Keratinocyte (primary cell): Measurements from ENCODE around the gene RDH16. TPM values are rescaled to one million over a fixed set of nuclear protein-coding genes. Genes with fewer than 3 reads are reported as not detected.

Experiments used
- DNase-seq: peaks from one replicate; pipeline ENCODE4 v3.0.0-alpha.2; 2011; ENCODE audit warnings: low read depth, missing footprints, low spot score
- FAIRE-seq: peaks from 2 replicates; lab custom pipeline; 2011; peaks lifted over from hg19 to GRCh38; lab: Jason Lieb, UNC
- H2AFZ ChIP-seq: 2 replicates; pipeline ENCODE4 v1.6.0; 2012; ENCODE audit warnings: low read length, control low read depth, inconsistent platforms; ENCODE audit not compliant: control insufficient read depth
- H3K27ac ChIP-seq: 2 replicates; pipeline ENCODE4 v1.5.1; 2011; ENCODE audit warnings: low read length; ENCODE audit not compliant: control insufficient read depth, insufficient read depth
- H3K27me3 ChIP-seq: 3 replicates; pipeline ENCODE4 v1.6.0; 2011; ENCODE audit warnings: low read length; ENCODE audit not compliant: control insufficient read depth, insufficient read depth; ENCODE audit errors: extremely low read depth
- H3K36me3 ChIP-seq, 2 experiments: 2 replicates in 1 of 2; 3 replicates in 1 of 2; pipeline ENCODE4 v1.5.1; 2011; ENCODE audit warnings: low read length in 2 of 2, mild to moderate bottlenecking in 1 of 2; ENCODE audit not compliant: control insufficient read depth in 2 of 2, insufficient read depth in 2 of 2; ENCODE audit errors: extremely low read depth in 1 of 2
- H3K4me1 ChIP-seq: 3 replicates; pipeline ENCODE4 v1.5.1; 2011; ENCODE audit warnings: low read length; ENCODE audit not compliant: control insufficient read depth, insufficient read depth; ENCODE audit errors: extremely low read depth
- H3K4me2 ChIP-seq: 3 replicates; pipeline ENCODE4 v1.6.0; 2011; ENCODE audit warnings: low read depth, low read length; ENCODE audit not compliant: control insufficient read depth, insufficient read depth; ENCODE audit errors: extremely low read depth
- H3K4me3 ChIP-seq, 3 experiments: fragments of 200-600 bp in 1 of 3; sonication (generic) in 1 of 3; 2 replicates in 2 of 3; 3 replicates in 1 of 3; pipeline ENCODE4 v1.5.1; 2011 to 2016; ENCODE audit warnings: low read length in 3 of 3, mild to moderate bottlenecking in 3 of 3, control low read depth in 2 of 3, inconsistent platforms in 1 of 3, low read depth in 1 of 3, mixed read lengths in 1 of 3, mixed run types in 1 of 3, moderate library complexity in 1 of 3; ENCODE audit not compliant: control insufficient read depth in 2 of 3, insufficient read depth in 2 of 3; ENCODE audit errors: extremely low read depth in 1 of 3
- H3K79me2 ChIP-seq: 2 replicates; pipeline ENCODE4 v1.6.0; 2012; ENCODE audit warnings: low read length; ENCODE audit not compliant: control insufficient read depth, insufficient read depth
- H3K9ac ChIP-seq: 3 replicates; pipeline ENCODE4 v1.6.0; 2011; ENCODE audit warnings: low read length; ENCODE audit not compliant: control insufficient read depth, insufficient read depth; ENCODE audit errors: extremely low read depth
- H3K9me1 ChIP-seq: 3 replicates; pipeline ENCODE4 v1.6.0; 2011; ENCODE audit warnings: low read length; ENCODE audit not compliant: control insufficient read depth, insufficient read depth; ENCODE audit errors: extremely low read depth
- H3K9me3 ChIP-seq: 2 replicates; pipeline ENCODE4 v1.5.1; 2012; ENCODE audit warnings: low read depth, low read length; ENCODE audit not compliant: control insufficient read depth
- H4K20me1 ChIP-seq: 3 replicates; pipeline ENCODE4 v1.6.0; 2011; ENCODE audit warnings: low read length; ENCODE audit not compliant: control insufficient read depth, insufficient read depth; ENCODE audit errors: extremely low read depth
- EZH2 ChIP-seq: IDR thresholded peaks from one replicate; pipeline ENCODE4 v1.6.1; 2012; ENCODE audit warnings: inconsistent platforms, mild to moderate bottlenecking, low read length, moderate library complexity
- dilution Hi-C: fragments of 300-500 bp; cut with MboI; formaldehyde crosslinking; loops from one replicate; pipeline ENCODE4 v1.7.0; 2020; ENCODE audit warnings: low sequenced_read_pairs; ENCODE audit not compliant: extremely low pct_ligation_motif_present
- polyA plus RNA-seq, 5 experiments: library from polyadenylated mRNA; depleted of rRNA in 3 of 5; stranded (reverse) in 3 of 5; stranded (forward) in 1 of 5; unstranded in 1 of 5; fragments of >200 nt; gene quantifications; 1 replicate in 1 of 5; 2 replicates in 3 of 5; 3 replicates in 1 of 5; pipeline versions ENCODE4 v1.2.1 to v1.2.3, GENCODE V29; 2011 to 2012; ENCODE audit warnings: missing spikeins in 2 of 5, low read depth in 1 of 5, low replicate concordance in 1 of 5
- TF ChIP-seq, protein P1 (sequence below), 3 experiments: IDR thresholded peaks in 1 of 3; conservative IDR thresholded peaks in 1 of 3; optimal IDR thresholded peaks in 1 of 3; 2 replicates in 2 of 3; 3 replicates in 1 of 3; pipeline versions ENCODE3 to v1.5.1; 2011; ENCODE audit warnings: low read length in 3 of 3, mild to moderate bottlenecking in 3 of 3, moderate library complexity in 2 of 3, control low read depth in 1 of 3, inconsistent platforms in 1 of 3; ENCODE audit not compliant: insufficient read depth in 2 of 3; ENCODE audit errors: extremely low read depth in 1 of 3

The RDH16 gene
- polyA plus RNA-seq, 1 donor (not counting 4 experiments of a cell fraction or from before 2014, with no cell fraction given), result 0.21 TPM

GRCh38 chr12:56998981-56999380 is 41.6 kb upstream of the RDH16 start:
- Histone ChIP-seq H3K9me1 (no peaks in the 10 kb centered on the region), H3K27ac (no peak overlapping the region), H3K4me3 (no peak overlapping the region), H3K9ac (no peak overlapping the region), H4K20me1 (no peaks in the 10 kb centered on the region), H3K36me3 (peaks cover 15 to 21% of the 10 kb centered on the region in 2 experiments), H3K4me1 (no peaks in the 10 kb centered on the region), H3K79me2 (peaks cover 8% of the 10 kb centered on the region), H3K27me3 (no peaks in the 10 kb centered on the region), H2AFZ (no peak overlapping the region), H3K9me3 (no peaks in the 10 kb centered on the region), H3K4me2 (no peak overlapping the region)
- no peak for TF ChIP-seq EZH2
- TF ChIP-seq, protein P1, sequence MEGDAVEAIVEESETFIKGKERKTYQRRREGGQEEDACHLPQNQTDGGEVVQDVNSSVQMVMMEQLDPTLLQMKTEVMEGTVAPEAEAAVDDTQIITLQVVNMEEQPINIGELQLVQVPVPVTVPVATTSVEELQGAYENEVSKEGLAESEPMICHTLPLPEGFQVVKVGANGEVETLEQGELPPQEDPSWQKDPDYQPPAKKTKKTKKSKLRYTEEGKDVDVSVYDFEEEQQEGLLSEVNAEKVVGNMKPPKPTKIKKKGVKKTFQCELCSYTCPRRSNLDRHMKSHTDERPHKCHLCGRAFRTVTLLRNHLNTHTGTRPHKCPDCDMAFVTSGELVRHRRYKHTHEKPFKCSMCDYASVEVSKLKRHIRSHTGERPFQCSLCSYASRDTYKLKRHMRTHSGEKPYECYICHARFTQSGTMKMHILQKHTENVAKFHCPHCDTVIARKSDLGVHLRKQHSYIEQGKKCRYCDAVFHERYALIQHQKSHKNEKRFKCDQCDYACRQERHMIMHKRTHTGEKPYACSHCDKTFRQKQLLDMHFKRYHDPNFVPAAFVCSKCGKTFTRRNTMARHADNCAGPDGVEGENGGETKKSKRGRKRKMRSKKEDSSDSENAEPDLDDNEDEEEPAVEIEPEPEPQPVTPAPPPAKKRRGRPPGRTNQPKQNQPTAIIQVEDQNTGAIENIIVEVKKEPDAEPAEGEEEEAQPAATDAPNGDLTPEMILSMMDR (optimal IDR thresholded peaks at IDR 0.05 in 1 of 3, IDR thresholded peaks at IDR 0.05 in 1 of 3, conservative IDR thresholded peaks at IDR 0.05 in 1 of 3; ENCODE audit: extremely low read depth in 1 of 3, insufficient read depth in 2 of 3, low read length in 3 of 3), result no peak
- FAIRE-seq, result no peak
- dilution Hi-C loops, result no loop called here
- DNase-seq, result no peak

- H3K4me1 ChIP-seq, result no peaks in the 10 kb centered on the region
- no peaks in the 10 kb centered on the region for H4K20me1 ChIP-seq
- dilution Hi-C loops, result no loop called here
- H3K27me3 ChIP-seq, result no peaks in the 10 kb centered on the region
- H2AFZ ChIP-seq, result no peak overlapping the region
- H3K9me1 ChIP-seq, result no peaks in the 10 kb centered on the region
- no peak overlapping the region for H3K27ac ChIP-seq
- peaks cover 11 to 14% of the 10 kb centered on the region in 2 experiments for H3K36me3 ChIP-seq
- DNase-seq (no peak), FAIRE-seq (no peak)
- H3K9me3 ChIP-seq, result no peaks in the 10 kb centered on the region
- no peak overlapping the region for H3K4me2 ChIP-seq
- no peak overlapping the region for H3K4me3 ChIP-seq
- TF ChIP-seq EZH2, result no peak
- TF ChIP-seq, protein P1 (optimal IDR thresholded peaks at IDR 0.05 in 1 of 3, IDR thresholded peaks at IDR 0.05 in 1 of 3, conservative IDR thresholded peaks at IDR 0.05 in 1 of 3; ENCODE audit: extremely low read depth in 1 of 3, insufficient read depth in 2 of 3, low read length in 3 of 3), result no peak
- H3K79me2 ChIP-seq, result peaks cover 6% of the 10 kb centered on the region
- no peak overlapping the region for H3K9ac ChIP-seq
Observed at GRCh38 chr12:56998316-56998715, 40.9 kb upstream of the RDH16 start.
